SK-N-SH (cell line): ENCODE data around the gene TEX30. TPM values are rescaled to one million over a fixed set of nuclear protein-coding genes. Genes with fewer than 3 reads are reported as not detected.
A peak's percentile ranks its signal among the peaks of the same experiment; 100 is the strongest.

Experiments
- CTCF ChIA-PET: fragments of 300-600, 350-600 bp; formaldehyde crosslinking; extraction: SDS; loops from one replicate; lab custom pipeline; 2021; lab: Yijun Ruan, JAX
- POLR2A ChIA-PET: fragments of 350-600 bp; sonication (Branson Sonifier 250); formaldehyde crosslinking; extraction: SDS; loops from one replicate; lab custom pipeline; 2020; ENCODE audit warnings: antibody characterized with exemption, inconsistent platforms; lab: Yijun Ruan, JAX
- DNase-seq: peaks from one replicate; pipeline ENCODE4 v3.0.0; 2012
- H2AFZ ChIP-seq: fragments of 200-600 bp; sonication (generic); 2 replicates; pipeline ENCODE4 v1.8.1; 2016; ENCODE audit warnings: antibody characterized with exemption, mild to moderate bottlenecking, low read depth
- H3F3A ChIP-seq: fragments of 200-600 bp; sonication (generic); replicated peaks from 2 replicates; pipeline ENCODE3; 2016; ENCODE audit warnings: antibody characterized with exemption, mild to moderate bottlenecking; ENCODE audit not compliant: insufficient read depth
- H3K27ac ChIP-seq, 2 experiments: fragments of 200-500 bp in 1 of 2; fragments of 200-600 bp in 1 of 2; sonication (Bioruptor generic) in 1 of 2; sonication (generic), shearing (Covaris generic) in 1 of 2; 2 replicates each; pipeline versions ENCODE4 v1.5.1 to v1.6.1; 2014 to 2016; ENCODE audit warnings: low read depth in 2 of 2, inconsistent platforms in 1 of 2, low read length in 1 of 2, mild to moderate bottlenecking in 1 of 2, mixed read lengths in 1 of 2
- H3K27me3 ChIP-seq: fragments of 200-600 bp; sonication (generic), shearing (Covaris generic); 2 replicates; pipeline ENCODE4 v1.6.1; 2016; ENCODE audit warnings: mixed run types; ENCODE audit not compliant: insufficient read depth
- H3K36me3 ChIP-seq, 2 experiments: fragments of 200-500 bp in 1 of 2; fragments of 200-600 bp in 1 of 2; sonication (Bioruptor generic) in 1 of 2; sonication (generic) in 1 of 2; replicated peaks in 1 of 2; 2 replicates each; pipeline versions ENCODE3 to v1.5.1; 2014 to 2016; ENCODE audit warnings: low read length in 1 of 2, mild to moderate bottlenecking in 1 of 2; ENCODE audit not compliant: insufficient read depth in 2 of 2, control insufficient read depth in 1 of 2
- H3K4me1 ChIP-seq, 2 experiments: fragments of 200-500 bp in 1 of 2; fragments of 200-600 bp in 1 of 2; sonication (Bioruptor generic) in 1 of 2; sonication (generic), shearing (Covaris generic) in 1 of 2; 2 replicates each; pipeline versions ENCODE4 v1.5.1 to v1.6.1; 2014 to 2016; ENCODE audit warnings: low read depth in 1 of 2, low read length in 1 of 2, mixed run types in 1 of 2; ENCODE audit not compliant: insufficient read depth in 2 of 2, control insufficient read depth in 1 of 2
- H3K4me2 ChIP-seq: fragments of 200-600 bp; sonication (generic), shearing (Covaris generic); 2 replicates; pipeline ENCODE4 v1.6.1; 2017; ENCODE audit warnings: mixed run types
- H3K4me3 ChIP-seq, 2 experiments: fragments of 200-500 bp in 1 of 2; fragments of 200-600 bp in 1 of 2; sonication (Bioruptor generic) in 1 of 2; sonication (generic), shearing (Covaris generic) in 1 of 2; 2 replicates each; pipeline versions ENCODE4 v1.5.1 to v1.8.1; 2014 to 2016; ENCODE audit warnings: low read depth in 2 of 2, inconsistent platforms in 1 of 2, low read length in 1 of 2, mild to moderate bottlenecking in 1 of 2, mixed read lengths in 1 of 2, moderate library complexity in 1 of 2
- H3K79me2 ChIP-seq: fragments of 200-600 bp; sonication (generic); 2 replicates; pipeline ENCODE4 v1.8.1; 2017; ENCODE audit warnings: mild to moderate bottlenecking; ENCODE audit not compliant: insufficient read depth
- H3K9ac ChIP-seq: fragments of 200-600 bp; sonication (generic); 2 replicates; pipeline ENCODE4 v1.6.1; 2017; ENCODE audit warnings: mixed run types
- H3K9me2 ChIP-seq: fragments of 200-600 bp; sonication (generic); 2 replicates; pipeline ENCODE4 v1.6.1; 2017; ENCODE audit warnings: mixed run types
- H3K9me3 ChIP-seq: fragments of 200-600 bp; sonication (generic); 2 replicates; pipeline ENCODE4 v1.6.1; 2017; ENCODE audit warnings: mixed run types, mild to moderate bottlenecking, moderate library complexity
- H4K20me1 ChIP-seq: fragments of 200-600 bp; sonication (generic); 2 replicates; pipeline ENCODE4 v1.6.1; 2017; ENCODE audit warnings: mild to moderate bottlenecking, mixed run types; ENCODE audit not compliant: insufficient read depth
- CHD2 ChIP-seq: fragments of 150-350 bp; IDR thresholded peaks from 2 replicates; pipeline ENCODE4 v1.6.1; 2018; ENCODE audit warnings: low read length; ENCODE audit not compliant: partially characterized antibody
- EP300 ChIP-seq, 2 experiments: IDR thresholded peaks; 2 replicates each; pipeline versions ENCODE4 v1.4.0 to v1.6.1; 2012; ENCODE audit warnings: borderline replicate concordance in 1 of 2, low read depth in 1 of 2, low read length in 1 of 2
- FOXM1 ChIP-seq: IDR thresholded peaks from 2 replicates; pipeline ENCODE4 v1.4.0; 2012; ENCODE audit warnings: low read depth, mild to moderate bottlenecking
- GABPA ChIP-seq: IDR thresholded peaks from 2 replicates; pipeline ENCODE4 v1.4.0; 2012; ENCODE audit warnings: low read depth, mild to moderate bottlenecking
- GATA2 ChIP-seq: sonication (generic); formaldehyde crosslinking; IDR thresholded peaks from 2 replicates; pipeline ENCODE4 v1.5.0; 2020; ENCODE audit warnings: mild to moderate bottlenecking, missing genetic modification reagents
- MEF2A ChIP-seq: IDR thresholded peaks from 2 replicates; pipeline ENCODE4 v1.4.0; 2012; ENCODE audit warnings: low read depth, borderline replicate concordance
- MXI1 ChIP-seq: IDR thresholded peaks from 2 replicates; pipeline ENCODE4 v1.6.1; 2012; ENCODE audit warnings: mild to moderate bottlenecking, low read depth, low read length, improper control_type of control experiment
- NFIC ChIP-seq: IDR thresholded peaks from 2 replicates; pipeline ENCODE4 v1.4.0; 2012; ENCODE audit warnings: borderline replicate concordance
- PBX3 ChIP-seq: IDR thresholded peaks from 2 replicates; pipeline ENCODE4; 2012
- POLR2AphosphoS5 ChIP-seq: IDR thresholded peaks from 2 replicates; pipeline ENCODE4 v1.6.1; 2012; ENCODE audit warnings: low read depth, low read length
- RAD21 ChIP-seq: IDR thresholded peaks from 2 replicates; pipeline ENCODE4 v1.6.1; 2012; ENCODE audit warnings: mild to moderate bottlenecking, low read length
- RCOR1 ChIP-seq: fragments of 150-350 bp; IDR thresholded peaks from 2 replicates; pipeline ENCODE4 v1.6.1; 2017; ENCODE audit warnings: antibody characterized with exemption, low read length
- REST ChIP-seq: IDR thresholded peaks from 2 replicates; pipeline ENCODE4 v1.6.1; 2012; ENCODE audit warnings: mild to moderate bottlenecking, low read depth, low read length, moderate library complexity
- TAF1 ChIP-seq: IDR thresholded peaks from 2 replicates; pipeline ENCODE4 v1.6.1; 2012; ENCODE audit warnings: low read depth, mild to moderate bottlenecking, low read length, moderate library complexity, borderline replicate concordance
- TCF12 ChIP-seq: IDR thresholded peaks from 2 replicates; pipeline ENCODE4 v1.4.0; 2012
- USF2 ChIP-seq: fragments of 150-350 bp; IDR thresholded peaks from 2 replicates; pipeline ENCODE4 v1.6.1; 2017; ENCODE audit warnings: antibody characterized with exemption, low read length, low read depth, borderline replicate concordance
- YY1 ChIP-seq: IDR thresholded peaks from 2 replicates; pipeline ENCODE4 v1.4.0; 2012; ENCODE audit warnings: low read depth, mild to moderate bottlenecking
- WGBS: methylation state at CpG from one replicate; pipeline ENCODE4 v1.1.6; 2017; ENCODE audit warnings: low lambda C conversion rate; 5-methylcytosine and 5-hydroxymethylcytosine counted together
- polyA plus RNA-seq, 3 experiments: library from polyadenylated mRNA; depleted of rRNA; stranded (reverse); fragments of >200 nt; gene quantifications; 2 replicates each; pipeline ENCODE4 v1.2.3, GENCODE V29; 2012
- TF ChIP-seq, protein P1 (sequence below): IDR thresholded peaks from 2 replicates; pipeline ENCODE4 v1.4.0; 2012; ENCODE audit warnings: low read depth, borderline replicate concordance

The TEX30 gene
- polyA plus RNA-seq, 1 of the 3 experiments (the other 2 are of a cell fraction): 7.2 TPM

DNA sequence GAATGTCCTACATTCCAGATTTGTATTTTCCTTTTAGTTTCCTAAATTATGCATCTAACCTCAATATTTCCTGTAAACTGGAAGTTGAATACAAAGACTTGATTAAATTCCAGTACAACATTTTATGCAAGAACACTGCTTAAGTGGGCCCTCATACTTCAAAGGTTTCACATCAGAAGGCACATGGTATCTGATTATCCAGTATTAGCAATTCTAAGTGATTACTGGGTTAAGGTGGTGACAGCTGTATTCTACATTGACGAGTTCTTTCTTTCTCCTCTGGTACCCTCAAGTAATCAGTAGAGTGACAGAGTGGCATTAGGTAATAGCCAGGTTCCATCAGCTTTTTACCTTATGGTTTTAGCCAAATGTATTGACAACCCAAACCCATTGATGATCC, 43.7 kb upstream of the TEX30 start:
- H3K27me3 ChIP-seq: no peaks in the 10 kb centered on the region
- H3K79me2 ChIP-seq: peaks cover 35% of the 10 kb centered on the region
- 92% methylated on average over 1 of the region's 1 CpG for WGBS
- H3F3A ChIP-seq: peaks cover 13% of the 10 kb centered on the region
- H3K4me2 ChIP-seq: no peak overlapping the region
- H2AFZ ChIP-seq: no peak overlapping the region
- peak overlapping the region in 1 of 2 experiments; percentile 61; a peak in 2 of 4 replicates for H3K27ac ChIP-seq
- no peak overlapping the region for H3K9ac ChIP-seq
- CTCF ChIA-PET: interaction anchor here (1.2 to 1.5 kb wide), 2 partner anchors 17 to 53 kb away, joined by 3 to 5 read pairs; no protein-coding TSS in a partner anchor
- H4K20me1 ChIP-seq: no peaks in the 10 kb centered on the region
- DNase-seq: no peak
- H3K36me3 ChIP-seq: peaks cover 18 to 43% of the 10 kb centered on the region in 2 experiments
- TF ChIP-seq CHD2 (no peak), TAF1 (no peak), GATA2 (CRISPR knock-in tag) (no peak), EP300 (IDR thresholded peaks at IDR 0.05; ENCODE audit: borderline replicate concordance in 1 of 2, low read depth in 1 of 2, low read length in 1 of 2) (no peak), GABPA (no peak), YY1 (no peak), POLR2AphosphoS5 (no peak), REST (no peak), FOXM1 (no peak), RAD21 (no peak), NFIC (no peak), RCOR1 (no peak), TCF12 (no peak), PBX3 (no peak), USF2 (no peak), MEF2A (no peak), MXI1 (no peak)
- TF ChIP-seq, protein P1, sequence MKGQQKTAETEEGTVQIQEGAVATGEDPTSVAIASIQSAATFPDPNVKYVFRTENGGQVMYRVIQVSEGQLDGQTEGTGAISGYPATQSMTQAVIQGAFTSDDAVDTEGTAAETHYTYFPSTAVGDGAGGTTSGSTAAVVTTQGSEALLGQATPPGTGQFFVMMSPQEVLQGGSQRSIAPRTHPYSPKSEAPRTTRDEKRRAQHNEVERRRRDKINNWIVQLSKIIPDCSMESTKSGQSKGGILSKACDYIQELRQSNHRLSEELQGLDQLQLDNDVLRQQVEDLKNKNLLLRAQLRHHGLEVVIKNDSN: no peak
- H3K9me2 ChIP-seq: no peaks in the 10 kb centered on the region
- peaks cover 4 to 16% of the 10 kb centered on the region in 2 experiments; a peak in 3 of 4 replicates for H3K4me1 ChIP-seq
- POLR2A ChIA-PET: no interaction called here
- H3K9me3 ChIP-seq: no peaks in the 10 kb centered on the region
- no peak overlapping the region for H3K4me3 ChIP-seq
